GM23248 (cell line): ENCODE measurements around the gene NBPF9.
"Not testable (repeated sequence)": the region's sequence is repeated elsewhere in the genome, so short reads cannot be mapped to it uniquely, and the experiment has no call there.

Source experiments
- EZH2 ChIP-seq: fragments of 200-600 bp; sonication (generic); IDR thresholded peaks from 2 replicates; pipeline ENCODE4 v1.6.1; 2018; ENCODE audit warnings: antibody characterized with exemption, mild to moderate bottlenecking; ENCODE audit not compliant: insufficient read depth, poor library complexity, severe bottlenecking
- EZH2phosphoT487 ChIP-seq: fragments of 200-600 bp; sonication (generic); IDR thresholded peaks from 2 replicates; pipeline ENCODE4 v1.6.1; 2018; ENCODE audit warnings: antibody characterized with exemption, moderate library complexity, mild to moderate bottlenecking, low read depth; ENCODE audit not compliant: insufficient read depth

GRCh38 chr1:149149909-149150308 lies 46.6 kb upstream of the NBPF9 start:
- not testable (repeated sequence) for TF ChIP-seq EZH2phosphoT487, EZH2
